Mesodermal cell (in vitro differentiated cells): ENCODE data around the gene ZDHHC3.
A peak's percentile ranks its signal among the peaks of the same experiment; 100 is the strongest.

Source experiments
- H3K27ac ChIP-seq: 2 replicates; pipeline ENCODE4 v1.7.0; 2013; ENCODE audit warnings: mild to moderate bottlenecking, low read depth, low read length, moderate library complexity; ENCODE audit not compliant: severe bottlenecking
- H3K36me3 ChIP-seq: 2 replicates; pipeline ENCODE4 v1.7.1; 2013; ENCODE audit warnings: mild to moderate bottlenecking, low read length, moderate library complexity; ENCODE audit not compliant: control insufficient read depth, insufficient read depth
- H3K4me1 ChIP-seq: one replicate; pipeline ENCODE4 v1.7.1; 2013; ENCODE audit warnings: mild to moderate bottlenecking, low read length; ENCODE audit not compliant: insufficient read depth, control insufficient read depth, poor library complexity, severe bottlenecking
- H3K4me3 ChIP-seq: 2 replicates; pipeline ENCODE4 v1.7.0; 2013; ENCODE audit warnings: low read length, control low read depth, mild to moderate bottlenecking; ENCODE audit not compliant: insufficient read depth, poor library complexity, severe bottlenecking; ENCODE audit errors: extremely low read depth
- H3K9me3 ChIP-seq: 2 replicates; pipeline ENCODE4 v1.7.1; 2013; ENCODE audit warnings: mild to moderate bottlenecking, low read length, moderate library complexity; ENCODE audit not compliant: control insufficient read depth
- WGBS, 2 experiments: methylation state at CpG; one replicate each; pipeline ENCODE4 v1.1.5; 2013; ENCODE audit warnings: missing lambda C conversion rate in 2 of 2; ENCODE audit not compliant: insufficient coverage in 2 of 2; 5-methylcytosine and 5-hydroxymethylcytosine counted together

ZDHHC3 gene

GRCh38 chr3:44914936-44915335 is 61.0 kb downstream of the ZDHHC3 start:
- H3K4me1 ChIP-seq: no peaks in the 10 kb centered on the region
- H3K9me3 ChIP-seq: no peaks in the 10 kb centered on the region
- H3K27ac ChIP-seq: peak overlapping the region; percentile 49
- no peaks in the 10 kb centered on the region for H3K36me3 ChIP-seq
- WGBS, 2 experiments: 69 to 94% methylated on average over 4 of the region's 4 CpGs
- H3K4me3 ChIP-seq: no peak overlapping the region

DNA sequence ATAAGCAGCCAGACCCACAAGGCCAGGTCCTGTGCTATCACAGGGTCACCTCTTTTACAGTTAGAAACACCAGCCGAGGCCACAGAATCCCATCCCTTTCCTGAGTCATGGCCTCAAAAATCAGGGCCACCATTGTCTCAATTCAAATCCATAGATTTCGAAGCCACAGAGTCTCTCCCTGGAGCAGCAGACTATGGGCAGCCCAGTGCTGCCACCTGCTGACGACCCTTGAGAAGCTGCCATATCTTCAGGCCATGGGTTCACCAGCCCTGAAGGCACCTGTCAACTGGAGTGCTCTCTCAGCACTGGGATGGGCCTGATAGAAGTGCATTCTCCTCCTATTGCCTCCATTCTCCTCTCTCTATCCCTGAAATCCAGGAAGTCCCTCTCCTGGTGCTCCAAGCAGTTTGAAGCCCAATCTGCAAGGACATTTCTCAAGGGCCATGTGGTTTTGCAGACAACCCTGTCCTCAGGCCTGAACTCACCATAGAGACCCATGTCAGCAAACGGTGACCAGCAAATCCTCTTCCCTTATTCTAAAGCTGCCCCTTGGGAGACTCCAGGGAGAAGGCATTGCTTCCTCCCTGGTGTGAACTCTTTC is 62.0 kb downstream of the ZDHHC3 start:
- no peaks in the 10 kb centered on the region for H3K9me3 ChIP-seq
- H3K27ac ChIP-seq: no peak overlapping the region
- H3K4me1 ChIP-seq: no peaks in the 10 kb centered on the region
- 31 to 35% methylated on average over 4 of the region's 4 CpGs for WGBS, 2 experiments
- no peak overlapping the region for H3K4me3 ChIP-seq
- H3K36me3 ChIP-seq: no peaks in the 10 kb centered on the region

DNA sequence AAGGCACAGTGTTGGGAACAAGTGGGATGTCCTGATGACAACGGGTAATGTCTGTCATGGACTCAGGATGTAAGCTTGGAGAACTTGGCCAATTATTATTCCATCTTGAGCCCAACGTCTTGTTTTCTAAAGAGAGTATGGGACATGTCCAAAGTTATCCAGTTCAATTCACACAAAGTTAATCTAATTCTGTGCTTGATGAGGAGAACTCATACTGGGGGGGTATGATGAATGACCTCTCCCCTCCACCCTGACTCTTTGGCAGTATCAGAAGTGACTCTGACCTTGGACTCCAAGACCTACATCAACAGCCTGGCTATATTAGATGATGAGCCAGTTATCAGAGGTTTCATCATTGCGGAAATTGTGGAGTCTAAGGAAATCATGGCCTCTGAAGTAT is 65.3 kb downstream of the ZDHHC3 start:
- Histone ChIP-seq H3K9me3 (no peaks in the 10 kb centered on the region), H3K36me3 (no peaks in the 10 kb centered on the region), H3K4me1 (no peaks in the 10 kb centered on the region), H3K27ac (no peak overlapping the region), H3K4me3 (no peak overlapping the region)
- WGBS, 2 experiments: 92 to 94% methylated on average over 2 of the region's 3 CpGs

DNA sequence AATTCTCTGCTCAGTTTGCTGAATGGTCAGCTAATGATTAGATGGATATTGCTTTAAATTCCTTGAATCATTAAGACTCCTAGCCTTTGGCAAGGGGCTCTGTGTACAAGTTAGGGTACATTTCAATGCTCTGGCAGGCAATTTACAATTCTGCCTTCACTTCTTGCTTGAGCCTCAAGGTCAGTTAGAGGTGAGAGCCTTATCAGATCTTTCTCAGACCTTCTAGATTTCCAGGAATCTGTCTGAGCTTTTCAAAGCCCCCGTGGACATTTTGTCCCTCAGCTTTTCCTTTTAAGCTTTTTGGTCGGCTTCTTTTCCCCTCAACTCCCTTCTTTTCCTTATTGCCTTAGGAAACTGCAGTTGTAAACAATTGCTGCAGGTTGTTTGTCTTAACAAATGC is 66.9 kb downstream of the ZDHHC3 start:
- Histone ChIP-seq H3K36me3 (no peaks in the 10 kb centered on the region), H3K9me3 (no peaks in the 10 kb centered on the region), H3K4me3 (no peak overlapping the region), H3K4me1 (no peaks in the 10 kb centered on the region), H3K27ac (no peak overlapping the region)
- 71% methylated on average over 2 of the region's 2 CpGs; no CpG with 5 or more reads in 1 of the 2 experiments for WGBS, 2 experiments

DNA sequence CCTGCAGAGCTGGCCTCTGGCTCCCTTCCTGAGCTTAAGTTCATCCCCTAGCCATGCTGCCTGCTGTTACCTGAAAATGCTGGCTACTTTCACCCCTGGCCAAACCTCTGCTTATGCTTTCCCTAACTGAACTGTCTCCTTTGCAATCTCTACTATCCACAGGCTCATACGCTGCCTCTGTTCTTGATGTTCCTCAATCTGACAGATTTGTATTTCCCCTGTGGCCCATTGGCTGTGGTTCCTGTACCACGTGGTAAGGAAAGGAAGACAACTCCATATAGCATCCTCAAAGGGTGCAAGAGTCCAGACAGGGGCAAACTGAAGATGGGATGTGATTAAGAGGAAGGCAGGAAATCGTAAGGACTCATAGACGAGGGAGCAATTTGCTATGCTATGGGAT is 68.4 kb downstream of the ZDHHC3 start:
- Histone ChIP-seq H3K4me1 (no peaks in the 10 kb centered on the region), H3K36me3 (no peaks in the 10 kb centered on the region), H3K27ac (no peak overlapping the region), H3K4me3 (no peak overlapping the region), H3K9me3 (no peaks in the 10 kb centered on the region)
- 100% methylated on average over 2 of the region's 4 CpGs for WGBS, 2 experiments

DNA sequence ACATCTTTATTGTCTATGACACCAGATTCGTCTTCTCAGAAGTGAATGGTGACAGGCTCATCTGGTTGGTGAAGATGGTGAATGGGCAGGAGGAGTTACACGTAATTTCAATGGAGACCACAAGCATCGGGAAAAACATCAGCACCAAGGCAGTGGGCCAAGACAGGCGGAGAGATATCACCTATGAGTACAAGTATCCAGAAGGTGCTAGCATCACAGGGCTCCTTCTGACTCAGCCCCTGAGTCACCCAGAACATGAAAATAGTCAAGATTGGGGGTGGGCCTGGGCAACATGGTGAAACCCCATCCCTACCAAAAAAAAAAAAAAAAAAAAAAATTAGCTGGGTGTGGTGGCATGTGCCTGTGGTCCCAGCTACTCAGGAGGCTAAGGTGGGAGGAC is 69.0 kb downstream of the ZDHHC3 start:
- H3K36me3 ChIP-seq: no peaks in the 10 kb centered on the region
- H3K27ac ChIP-seq: no peak overlapping the region
- no peaks in the 10 kb centered on the region for H3K9me3 ChIP-seq
- WGBS, 2 experiments: 90 to 91% methylated on average over 4 of the region's 4 CpGs
- H3K4me1 ChIP-seq: no peaks in the 10 kb centered on the region
- H3K4me3 ChIP-seq: no peak overlapping the region

- H3K27ac ChIP-seq: no peak overlapping the region
- 87 to 92% methylated on average over 1 to 3 of the region's 3 CpGs for WGBS, 2 experiments
- no peaks in the 10 kb centered on the region for H3K4me1 ChIP-seq
- H3K36me3 ChIP-seq: no peaks in the 10 kb centered on the region
- H3K4me3 ChIP-seq: no peak overlapping the region
- no peaks in the 10 kb centered on the region for H3K9me3 ChIP-seq
Observed at GRCh38 chr3:44905446-44906157, 70.4 kb downstream of the ZDHHC3 start.

- H3K4me3 ChIP-seq: no peak overlapping the region
- WGBS, 2 experiments: 96 to 97% methylated on average over 13 to 14 of the region's 15 CpGs
- no peaks in the 10 kb centered on the region for H3K9me3 ChIP-seq
- no peaks in the 10 kb centered on the region for H3K36me3 ChIP-seq
- no peak overlapping the region for H3K27ac ChIP-seq
- H3K4me1 ChIP-seq: peaks cover 14% of the 10 kb centered on the region
Observed at GRCh38 chr3:44903751-44904150, 72.2 kb downstream of the ZDHHC3 start.

DNA sequence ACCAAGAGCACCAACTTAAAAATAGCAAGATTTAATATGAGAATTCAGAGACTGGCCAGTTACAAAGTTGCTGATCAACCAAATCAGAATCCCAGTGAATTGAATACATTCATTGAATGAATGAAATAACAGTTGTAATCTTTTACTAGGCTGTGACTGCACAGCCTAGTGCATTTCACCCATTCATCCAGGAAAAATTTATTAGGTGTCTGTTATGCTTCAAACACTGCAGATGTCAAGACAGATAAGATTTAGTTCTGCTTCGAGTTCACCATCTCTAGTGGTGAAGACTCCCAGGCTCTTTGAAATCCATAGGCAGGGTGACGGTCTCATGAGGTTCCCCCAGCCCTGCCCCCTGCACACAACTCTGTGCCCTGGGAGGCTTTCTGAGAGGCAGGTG is 72.7 kb downstream of the ZDHHC3 start:
- Histone ChIP-seq H3K4me3 (no peak overlapping the region), H3K27ac (no peak overlapping the region), H3K9me3 (no peaks in the 10 kb centered on the region), H3K4me1 (peaks cover 14% of the 10 kb centered on the region), H3K36me3 (no peaks in the 10 kb centered on the region)
- WGBS, 2 experiments: 81 to 90% methylated on average over 2 of the region's 2 CpGs

GRCh38 chr3:44902628-44903027 is 73.3 kb downstream of the ZDHHC3 start:
- H3K36me3 ChIP-seq: no peaks in the 10 kb centered on the region

GRCh38 chr3:44899683-44900367 is 76.1 kb downstream of the ZDHHC3 start:
- no peak overlapping the region for H3K27ac ChIP-seq
- H3K4me3 ChIP-seq: no peak overlapping the region
- 79 to 82% methylated on average over 8 to 13 of the region's 13 CpGs for WGBS, 2 experiments
- H3K4me1 ChIP-seq: peaks cover 17% of the 10 kb centered on the region
- no peaks in the 10 kb centered on the region for H3K36me3 ChIP-seq
- H3K9me3 ChIP-seq: no peaks in the 10 kb centered on the region

More at GRCh38 chr3:44902628-44903027, 73.3 kb downstream of the ZDHHC3 start:
- no peak overlapping the region for H3K4me3 ChIP-seq
- peaks cover 14% of the 10 kb centered on the region for H3K4me1 ChIP-seq
- H3K27ac ChIP-seq: no peak overlapping the region
- no peaks in the 10 kb centered on the region for H3K9me3 ChIP-seq
- 93 to 96% methylated on average over 3 to 4 of the region's 4 CpGs for WGBS, 2 experiments
